Stimulated activated CD8-positive, alpha-beta memory T cell treated with anti-CD3 and anti-CD28 coated beads, Interleukin-15, amount 100 ng/mL, for 1 hour (primary cell): ENCODE measurements around the gene EWSR1.
"Not testable (repeated sequence)": the region's sequence is repeated elsewhere in the genome, so short reads cannot be mapped to it uniquely, and the experiment has no call there.

Experiments used
- DNase-seq: peaks from one replicate; pipeline ENCODE4 v3.0.0-alpha.2; 2020; ENCODE audit warnings: low read depth

EWSR1 gene

GRCh38 chr22:29267858-29268510 lies at the start of gene EWSR1, which contains the start of gene RHBDD3:
Gene EWSR1, plus strand, starts transcription at chr22:29268268. Its CDS starts 69 bp downstream, at chr22:29268337.
Gene RHBDD3, minus strand, starts transcription at chr22:29267981. Its CDS starts 2,355 bp downstream, at chr22:29265626.
- peak; percentile 94 for DNase-seq

GRCh38 chr22:29218758-29219408 lies 49.2 kb upstream of the EWSR1 start:
- DNase-seq = no peak

GRCh38 chr22:29219409-29219782 lies 48.7 kb upstream of the EWSR1 start:
- DNase-seq = not testable (repeated sequence)

- no peak for DNase-seq
Measured at GRCh38 chr22:29219881-29220670, 48.0 kb upstream of the EWSR1 start.

GRCh38 chr22:29224121-29224858 lies 43.8 kb upstream of the EWSR1 start:
- no peak for DNase-seq

GRCh38 chr22:29224859-29225410 lies 43.1 kb upstream of the EWSR1 start:
- no peak for DNase-seq

- DNase-seq = no peak
Measured at GRCh38 chr22:29225422-29226090, 42.5 kb upstream of the EWSR1 start.

- DNase-seq = no peak
Measured at GRCh38 chr22:29226351-29226981, 41.6 kb upstream of the EWSR1 start.

- DNase-seq = no peak
Measured at GRCh38 chr22:29230972-29231875, 36.8 kb upstream of the EWSR1 start.

GRCh38 chr22:29231971-29232959 lies 35.8 kb upstream of the EWSR1 start:
- no peak for DNase-seq

- DNase-seq = no peak
Measured at GRCh38 chr22:29233277-29233877, 34.7 kb upstream of the EWSR1 start.

- DNase-seq = not testable (repeated sequence)
Measured at GRCh38 chr22:29240481-29240880, 27.6 kb upstream of the EWSR1 start.

- no peak for DNase-seq
Measured at GRCh38 chr22:29243874-29244446, 24.1 kb upstream of the EWSR1 start.

- DNase-seq = no peak
Measured at GRCh38 chr22:29244785-29245625, 23.1 kb upstream of the EWSR1 start.

GRCh38 chr22:29245626-29246385 lies 22.3 kb upstream of the EWSR1 start:
- peak; percentile 54 for DNase-seq

GRCh38 chr22:29247891-29248290 lies 20.2 kb upstream of the EWSR1 start:
- not testable (repeated sequence) for DNase-seq
